AG09319 (cell line): ENCODE measurements around the gene TPD52L2.

Experiments
- DNase-seq: peaks from one replicate; pipeline ENCODE4 v3.0.0-alpha.2; 2010; ENCODE audit warnings: low read depth; ENCODE audit errors: extremely low read depth
- CTCF ChIP-seq: IDR thresholded peaks from 2 replicates; pipeline ENCODE4 v1.5.1; 2011; ENCODE audit warnings: low read depth, mild to moderate bottlenecking, inconsistent platforms, low read length, moderate library complexity

The TPD52L2 gene

GRCh38 chr20:63825331-63826118 lies 39.5 kb upstream of the TPD52L2 start:
- TF ChIP-seq CTCF, result no peak
- no peak for DNase-seq

GRCh38 chr20:63826753-63827152 lies 38.3 kb upstream of the TPD52L2 start:
- no peak for DNase-seq
- no peak for TF ChIP-seq CTCF

DNA sequence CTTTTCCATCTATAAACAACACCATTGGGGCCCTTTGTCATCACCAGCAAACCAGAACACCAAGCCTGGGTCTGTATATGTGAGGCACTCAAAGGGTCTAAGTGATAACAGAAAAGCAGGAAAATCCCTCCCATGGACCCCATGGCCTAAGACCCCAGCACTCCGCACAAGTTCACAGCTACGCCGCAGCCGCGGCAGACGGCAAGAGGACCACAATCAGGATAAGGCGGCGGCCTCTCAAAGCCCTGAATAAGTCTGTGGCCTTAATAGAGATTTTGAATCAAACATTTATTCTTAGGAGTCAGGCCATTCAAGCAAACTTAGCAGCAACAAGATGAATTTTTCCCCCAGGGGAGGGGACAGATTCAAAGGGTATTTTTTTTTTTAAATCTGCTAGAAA lies 36.9 kb upstream of the TPD52L2 start:
- no peak for TF ChIP-seq CTCF
- DNase-seq, result no peak

GRCh38 chr20:63828545-63828944 lies 36.5 kb upstream of the TPD52L2 start:
- TF ChIP-seq CTCF, result no peak
- DNase-seq, result no peak

DNA sequence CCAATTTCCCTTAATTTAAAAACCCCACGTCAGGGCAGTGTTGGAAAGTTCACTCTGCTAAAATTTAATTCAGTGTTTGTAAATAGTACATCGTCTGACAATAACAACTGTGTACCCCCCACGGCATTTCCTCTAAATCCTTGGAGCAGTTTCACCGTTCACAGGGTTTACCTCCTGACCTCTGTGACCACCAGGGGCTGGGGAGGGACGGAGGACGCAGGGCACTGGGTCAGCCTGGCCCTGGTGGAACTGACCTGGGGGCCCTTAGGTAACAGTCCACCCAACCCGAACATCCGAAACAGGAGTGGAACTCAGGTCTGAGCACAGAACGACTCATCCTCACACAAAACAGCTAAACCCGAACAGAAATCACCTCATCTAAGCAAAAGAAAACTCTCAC lies 36.1 kb upstream of the TPD52L2 start:
- DNase-seq, result no peak

DNA sequence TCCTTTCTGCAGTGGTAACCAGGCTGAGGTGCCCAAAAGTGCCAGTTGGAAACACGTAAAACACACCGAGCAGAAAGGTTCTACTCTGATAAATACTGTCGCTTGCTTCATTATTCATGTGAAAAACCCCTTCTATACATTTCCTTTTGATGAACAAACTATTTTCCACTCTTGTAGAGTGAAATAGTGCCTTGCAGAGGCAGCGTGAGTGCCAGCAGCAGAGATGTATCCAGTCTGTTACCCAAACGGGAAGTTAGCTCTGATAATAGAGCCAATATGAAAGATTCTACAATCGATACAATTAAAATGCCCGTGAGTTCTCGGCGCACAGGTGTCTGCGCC lies 35.5 kb upstream of the TPD52L2 start:
- TF ChIP-seq CTCF, result no peak
- DNase-seq, result no peak

More for the DNA sequence above, 36.1 kb upstream of the TPD52L2 start:
- TF ChIP-seq CTCF, result no peak

DNA sequence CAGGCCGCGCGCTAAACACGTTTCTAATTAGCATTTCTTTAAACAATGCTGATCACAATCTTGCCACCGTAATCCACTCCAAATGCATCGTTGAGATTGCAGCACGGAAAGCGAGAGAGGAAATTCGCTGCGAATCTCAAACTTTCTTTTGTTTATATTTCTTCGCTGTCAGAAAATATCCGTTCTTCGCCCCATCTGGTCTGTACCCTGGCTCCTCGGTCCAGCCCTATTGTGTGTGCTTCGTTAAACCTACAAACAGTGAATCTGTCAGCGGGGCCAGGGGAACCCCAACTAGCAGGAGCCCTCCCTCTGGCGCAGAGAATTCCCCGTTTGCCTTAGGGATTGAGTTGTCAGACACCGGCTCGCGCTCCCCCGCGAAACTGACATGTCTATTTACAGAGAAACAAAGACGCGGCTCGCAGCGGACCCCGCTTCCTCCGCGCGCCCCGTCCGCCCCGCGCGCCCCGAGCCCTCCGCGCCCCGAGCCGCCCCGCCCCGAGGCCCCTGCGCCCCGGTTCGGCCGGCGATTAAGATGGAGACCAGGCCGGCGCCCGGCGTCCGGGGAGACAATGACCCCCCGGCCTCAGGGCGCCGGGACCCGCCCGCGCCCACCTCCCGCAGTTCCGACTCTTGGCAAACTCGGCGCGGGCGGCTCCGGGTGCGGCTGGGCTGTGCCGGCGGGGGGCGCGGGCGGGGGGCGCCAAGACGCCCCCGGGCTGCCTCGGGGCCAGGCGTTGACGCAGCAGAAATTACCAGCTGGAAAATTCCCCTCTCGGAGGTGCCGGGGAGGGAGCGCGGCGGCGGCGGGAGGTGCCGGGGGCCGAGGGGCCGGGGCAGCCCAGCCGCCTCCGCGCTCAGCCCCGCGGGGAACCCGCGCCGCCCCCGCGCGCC lies 34.9 kb upstream of the TPD52L2 start:
- no peak for TF ChIP-seq CTCF

More for the DNA sequence above, 34.9 kb upstream of the TPD52L2 start:
- DNase-seq, result no peak
